ENCODE data around the gene SMC1A. TPM values are rescaled to one million over a fixed set of nuclear protein-coding genes. Genes with fewer than 3 reads are reported as not detected.

The SMC1A gene
- total RNA-seq, 1 experiment from 2014 or later, result 100 TPM

- TF ChIP-seq CTCF (conservative IDR thresholded peaks at IDR 0.05), result no peak
- Mint-ChIP-seq H3K9me3 (peaks cover 66 to 75% of the 10 kb centered on the region in 2 experiments), H3K4me1 (peaks cover 2 to 6% of the 10 kb centered on the region in 2 experiments; a peak in 3 of 4 replicates), H3K27me3 (ENCODE audit: low read depth) (peaks cover 12% of the 10 kb centered on the region), H3K36me3 (ENCODE audit: insufficient read depth in 1 of 3, low read depth in 3 of 3) (no peaks in the 10 kb centered on the region; a peak in 2 of 7 replicates), H3K4me3 (peak overlapping the region in 1 of 2 experiments; percentile 75; a peak in 2 of 5 replicates), H3K27ac (no peak overlapping the region)
- Histone ChIP-seq H3K18ac (ENCODE audit: insufficient read length, low read depth, low read length) (no peak overlapping the region), H2BK15ac (ENCODE audit: low read depth, low read length) (no peak overlapping the region), H3K14ac (ENCODE audit: insufficient read depth, low read length) (no peak overlapping the region), H2BK5ac (ENCODE audit: insufficient read length, low read length) (no peak overlapping the region), H3K56ac (ENCODE audit: insufficient read length, low read depth, low read length) (no peak overlapping the region), H2BK20ac (ENCODE audit: low read depth, low read length, poor library complexity, severe bottlenecking) (no peak overlapping the region), H3K27me3 (ENCODE audit: insufficient read depth, low read length) (no peaks in the 10 kb centered on the region), H3K9me3 (ENCODE audit: control insufficient read depth, low read depth, low read length) (peaks cover 46% of the 10 kb centered on the region), H4K20me1 (ENCODE audit: control insufficient read depth, insufficient read depth, insufficient read length) (no peaks in the 10 kb centered on the region), H3K4ac (ENCODE audit: low read depth, low read length) (no peak overlapping the region), H3K9ac (ENCODE audit: extremely low read depth, insufficient read length, low read length) (no peak overlapping the region), H3K23ac (ENCODE audit: insufficient read length, low read depth, low read length) (no peak overlapping the region), H3K79me1 (ENCODE audit: insufficient read depth, low read depth, low read length, poor library complexity, severe bottlenecking) (no peaks in the 10 kb centered on the region), H4K5ac (ENCODE audit: insufficient read length, low read depth, low read length) (no peak overlapping the region), H3T11ph (ENCODE audit: low read length) (no peak overlapping the region), H3K23me2 (ENCODE audit: insufficient read length, low read depth, low read length, poor library complexity, severe bottlenecking) (no peaks in the 10 kb centered on the region), H3K27ac (ENCODE audit: insufficient read length, low read depth, low read length) (no peak overlapping the region), H3K4me2 (ENCODE audit: insufficient read depth, insufficient read length, low read length) (peak overlapping the region; percentile 46), H2AFZ (ENCODE audit: low read length) (no peak overlapping the region), H2BK120ac (ENCODE audit: low read depth, low read length, poor library complexity, severe bottlenecking) (no peak overlapping the region), H2AK5ac (ENCODE audit: insufficient read length, low read length) (no peak overlapping the region), H3K4me1 (ENCODE audit: insufficient read depth, low read length) (no peaks in the 10 kb centered on the region), H2BK12ac (ENCODE audit: insufficient read length, low read depth, low read length) (no peak overlapping the region), H4K91ac (ENCODE audit: insufficient read length, low read depth, low read length) (no peak overlapping the region), H3K79me2 (ENCODE audit: insufficient read depth, low read length) (no peaks in the 10 kb centered on the region), H4K8ac (replicated peaks; ENCODE audit: insufficient read length, low read depth, low read length) (no peak overlapping the region)
- WGBS (ENCODE audit: extremely low coverage, insufficient read length, low lambda C conversion rate), result no CpG with 5 or more reads among the region's 1 CpG
- DNase-seq, result no peak
These were observed 19.8 kb upstream of the SMC1A start for GRCh38 chrX:53442322-53442631.
